RCC 7860 (cell line): ENCODE data around the gene TET3.

Source experiments
- DNase-seq: peaks from one replicate; pipeline ENCODE4 v3.0.0-alpha.2; 2015; ENCODE audit warnings: low spot score
- FAIRE-seq: peaks from 2 replicates; lab custom pipeline; 2012; peaks lifted over from hg19 to GRCh38; lab: Jason Lieb, UNC

The TET3 gene

DNA sequence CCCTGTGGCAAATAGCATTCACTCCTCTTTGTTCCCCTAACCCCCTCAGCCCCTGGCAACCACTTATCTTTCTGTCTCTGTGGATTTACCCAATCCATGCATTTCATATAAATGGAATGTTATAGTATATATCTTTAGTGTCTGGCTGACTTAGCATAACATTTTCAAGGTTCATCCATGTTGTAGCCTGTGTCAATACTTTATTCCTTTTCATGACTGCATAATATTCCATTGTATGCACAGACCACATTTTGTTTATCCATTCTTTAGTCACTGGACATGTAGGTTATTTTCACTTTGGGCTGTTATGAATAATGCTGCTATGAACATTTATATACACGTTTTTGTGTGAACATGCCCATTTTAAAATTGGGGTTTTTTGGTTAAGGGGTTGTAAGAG is 42.8 kb downstream of the TET3 start:
- DNase-seq (no peak), FAIRE-seq (no peak)

DNA sequence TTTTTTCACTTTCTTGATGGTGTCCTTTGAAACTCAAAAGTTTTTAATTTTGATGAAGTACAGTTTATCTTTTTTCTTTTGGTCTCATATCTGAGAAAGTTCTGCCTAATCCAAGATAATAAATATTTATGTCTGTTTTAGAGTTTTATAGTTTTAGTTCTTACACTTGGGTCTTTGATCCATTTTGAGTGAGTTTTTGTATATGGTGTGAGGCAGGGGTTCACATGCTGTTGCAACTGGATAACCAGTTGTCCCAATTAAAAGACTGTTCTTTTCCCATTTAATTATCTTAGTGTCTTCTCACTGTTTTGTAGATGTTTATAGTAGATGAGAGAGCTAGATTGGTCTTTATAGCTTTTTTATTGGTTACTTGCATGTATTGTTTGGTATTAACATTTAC is 43.6 kb downstream of the TET3 start:
- no peak for FAIRE-seq
- no peak for DNase-seq

DNA sequence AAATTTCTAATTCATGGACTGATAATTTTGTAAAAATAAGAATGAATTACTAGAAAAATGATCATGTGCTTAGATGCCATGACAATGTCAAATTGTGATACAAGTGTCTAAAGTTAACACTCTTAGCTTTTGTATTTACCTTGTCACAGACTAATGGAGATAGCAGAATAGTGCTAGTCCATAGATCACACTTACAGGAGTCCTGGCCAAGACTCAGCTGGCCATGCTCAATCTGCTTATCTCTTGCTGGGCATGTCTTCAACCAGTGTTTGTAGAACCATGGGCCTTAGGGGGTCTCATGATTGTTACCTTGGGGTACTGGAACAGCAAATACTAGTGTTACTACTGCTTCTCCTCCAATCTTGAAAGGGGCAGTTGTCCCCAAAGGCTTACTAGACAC is 44.0 kb downstream of the TET3 start:
- FAIRE-seq (no peak), DNase-seq (no peak)

DNA sequence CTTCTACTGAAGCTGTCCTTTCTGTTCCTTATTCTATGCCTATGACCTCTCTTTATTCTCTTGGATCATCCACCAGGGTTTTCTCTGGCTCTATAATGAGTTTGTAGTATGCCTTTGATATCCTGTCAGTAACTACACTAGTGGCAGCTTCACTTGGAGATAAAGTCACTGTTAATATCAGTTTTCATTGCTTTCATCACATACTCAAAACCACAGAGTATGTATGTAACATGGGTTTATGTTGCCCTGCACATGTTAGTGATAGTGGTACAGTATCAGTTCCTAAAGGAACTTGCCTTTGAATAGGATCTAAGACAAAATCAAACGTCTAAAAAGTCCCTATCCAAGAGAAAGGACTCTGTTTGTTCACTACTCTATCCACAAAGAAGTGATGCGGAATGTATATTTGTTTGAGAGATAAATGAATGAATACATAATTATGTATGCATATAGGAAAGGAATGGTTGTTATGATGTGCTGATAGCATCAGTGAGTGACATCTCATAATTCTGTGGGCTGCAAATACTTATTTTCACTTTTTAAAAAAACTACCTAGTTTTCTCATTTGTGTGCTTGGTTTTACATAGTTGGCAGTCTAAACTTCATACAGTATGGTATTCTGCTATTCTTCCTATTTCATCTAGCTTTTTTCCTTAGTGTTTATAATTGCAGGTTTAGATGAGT is 45.1 kb downstream of the TET3 start:
- FAIRE-seq (no peak), DNase-seq (no peak)

DNA sequence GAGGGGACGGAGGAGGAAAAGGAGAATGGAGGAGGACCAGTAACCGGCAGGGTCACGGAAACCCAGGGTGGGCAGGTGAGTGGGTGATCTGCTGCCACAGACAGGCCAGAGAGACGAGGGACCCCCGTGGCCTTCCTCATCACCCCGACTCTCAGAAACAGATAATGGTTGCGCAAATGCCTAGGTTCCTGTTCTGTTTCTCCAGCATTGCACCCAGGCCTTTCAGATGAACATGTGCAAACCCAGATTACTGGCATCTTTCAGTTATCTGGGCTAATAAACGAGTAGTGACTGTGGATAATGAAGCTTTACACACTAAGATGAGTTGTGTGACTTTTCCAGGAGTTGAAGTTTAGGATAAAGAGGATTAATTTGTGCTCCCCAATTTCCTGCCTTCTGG is 46.5 kb downstream of the TET3 start:
- no peak for DNase-seq

DNA sequence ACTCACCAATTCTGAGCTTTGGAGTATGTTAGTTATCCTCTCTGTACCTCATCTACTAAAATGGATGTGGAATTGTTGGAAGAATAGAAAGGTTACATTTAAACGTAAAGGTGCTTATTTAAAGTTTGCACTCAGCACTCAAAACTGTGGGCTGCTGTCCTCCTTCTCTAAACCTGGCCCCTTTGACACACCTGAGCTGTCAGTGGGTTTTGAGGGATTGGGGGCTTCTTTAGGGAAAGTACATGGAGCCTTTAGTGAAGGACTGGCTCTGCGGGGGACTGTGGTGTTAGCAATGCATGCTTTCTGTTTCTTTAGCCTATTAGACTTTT is 47.2 kb downstream of the TET3 start:
- no peak for DNase-seq
- no peak for FAIRE-seq

More for the DNA sequence above, 46.5 kb downstream of the TET3 start:
- FAIRE-seq: no peak

DNA sequence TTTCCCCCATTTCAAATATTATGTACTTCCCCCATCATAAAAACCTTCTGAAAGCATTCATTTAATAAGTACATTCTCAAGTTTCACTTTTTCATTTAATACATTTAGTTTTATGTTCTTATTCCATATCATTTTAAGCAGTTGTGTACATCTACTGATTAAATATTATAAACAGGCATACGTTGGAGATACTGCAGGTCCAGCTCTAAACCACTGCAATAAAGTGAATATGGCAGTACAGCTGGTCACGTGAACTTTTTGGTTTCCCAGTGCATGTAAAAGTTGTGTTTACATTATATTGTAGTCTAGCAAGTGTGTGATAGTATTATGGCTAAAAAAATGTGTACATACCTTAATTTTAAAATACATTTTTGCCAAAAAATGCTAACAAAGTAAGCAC is 48.7 kb downstream of the TET3 start:
- FAIRE-seq: no peak

More for the DNA sequence above, 48.7 kb downstream of the TET3 start:
- no peak for DNase-seq
